ENCODE results near the gene EFEMP2.

DNA sequence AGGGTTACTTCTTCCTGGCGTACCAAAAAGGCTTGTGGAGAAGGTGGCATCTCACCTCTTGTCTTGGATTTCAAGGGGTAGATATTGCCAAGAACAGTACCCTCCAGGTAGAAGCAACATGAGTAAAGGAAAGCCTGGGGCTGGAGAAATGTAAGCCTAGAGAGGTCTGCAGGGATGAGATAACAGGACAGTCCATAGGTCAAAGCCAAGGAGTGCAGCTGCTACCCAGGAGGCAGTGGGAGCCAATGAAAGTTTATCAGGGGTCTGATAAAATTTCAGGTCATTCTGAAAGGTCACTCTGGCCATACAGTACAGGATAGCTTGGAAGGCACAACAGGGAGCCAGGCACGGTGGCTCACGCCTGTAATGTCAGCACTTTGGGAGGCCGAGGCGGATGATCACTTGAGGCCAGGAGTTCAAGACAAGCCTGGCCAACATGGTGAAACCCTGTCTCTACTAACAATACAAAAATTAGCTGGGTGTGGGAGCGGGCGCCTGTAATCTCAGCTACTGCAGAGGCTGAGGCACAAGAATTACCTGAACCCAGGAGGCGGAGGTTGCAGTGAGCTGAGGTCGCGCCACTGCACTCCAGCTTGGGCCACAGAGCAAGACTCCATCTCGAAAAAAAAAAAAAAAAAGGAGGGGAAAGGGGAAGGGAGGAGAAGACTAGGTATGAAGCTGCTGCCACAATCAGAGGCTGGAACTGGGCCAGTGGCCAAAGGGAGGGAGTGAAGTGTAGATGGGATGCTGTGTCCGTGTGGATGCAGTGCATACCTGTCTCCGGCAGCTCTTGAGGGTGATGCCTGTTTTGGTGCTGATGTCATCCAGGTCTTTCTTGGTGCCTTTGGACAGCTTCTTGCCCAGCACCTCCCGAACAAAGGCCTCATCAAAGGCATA, 14.5 kb upstream of the EFEMP2 start:
- TF ChIP-seq, protein P1, sequence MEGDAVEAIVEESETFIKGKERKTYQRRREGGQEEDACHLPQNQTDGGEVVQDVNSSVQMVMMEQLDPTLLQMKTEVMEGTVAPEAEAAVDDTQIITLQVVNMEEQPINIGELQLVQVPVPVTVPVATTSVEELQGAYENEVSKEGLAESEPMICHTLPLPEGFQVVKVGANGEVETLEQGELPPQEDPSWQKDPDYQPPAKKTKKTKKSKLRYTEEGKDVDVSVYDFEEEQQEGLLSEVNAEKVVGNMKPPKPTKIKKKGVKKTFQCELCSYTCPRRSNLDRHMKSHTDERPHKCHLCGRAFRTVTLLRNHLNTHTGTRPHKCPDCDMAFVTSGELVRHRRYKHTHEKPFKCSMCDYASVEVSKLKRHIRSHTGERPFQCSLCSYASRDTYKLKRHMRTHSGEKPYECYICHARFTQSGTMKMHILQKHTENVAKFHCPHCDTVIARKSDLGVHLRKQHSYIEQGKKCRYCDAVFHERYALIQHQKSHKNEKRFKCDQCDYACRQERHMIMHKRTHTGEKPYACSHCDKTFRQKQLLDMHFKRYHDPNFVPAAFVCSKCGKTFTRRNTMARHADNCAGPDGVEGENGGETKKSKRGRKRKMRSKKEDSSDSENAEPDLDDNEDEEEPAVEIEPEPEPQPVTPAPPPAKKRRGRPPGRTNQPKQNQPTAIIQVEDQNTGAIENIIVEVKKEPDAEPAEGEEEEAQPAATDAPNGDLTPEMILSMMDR (IDR thresholded peaks at IDR 0.05), result no peak
- TF ChIP-seq EZH2 (IDR thresholded peaks at IDR 0.05; ENCODE audit: borderline replicate concordance, insufficient read depth, low read depth, low read length, poor library complexity, severe bottlenecking), result no peak

Measured in B cell (primary cell).